ENCODE data around the gene LIN52. TPM values are rescaled to one million over a fixed set of nuclear protein-coding genes. Genes with fewer than 3 reads are reported as not detected.

The LIN52 gene
- total RNA-seq, 1 experiment from 2014 or later = 11.3 TPM

DNA sequence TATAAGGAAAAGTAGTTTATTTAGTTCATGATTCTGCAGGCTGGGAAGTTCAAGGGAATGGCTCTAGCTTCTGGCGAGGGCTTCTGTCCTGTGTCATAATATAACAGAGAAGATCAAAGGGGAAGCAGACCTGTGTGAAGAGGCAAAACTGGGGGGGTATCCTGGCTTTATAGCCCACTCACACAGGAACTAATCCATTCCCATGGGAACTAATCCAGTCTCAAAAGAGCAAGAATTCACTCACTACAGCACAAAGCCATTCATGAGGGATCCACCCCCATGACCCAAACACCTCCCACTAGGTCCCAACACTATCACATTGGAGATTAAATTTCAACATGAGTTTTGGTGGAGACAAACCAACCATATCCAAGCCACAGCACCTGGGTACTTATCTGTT is 7.4 kb upstream of the LIN52 start:
- Histone ChIP-seq H3K36me3 (ENCODE audit: control insufficient read depth, insufficient read depth, low read length) (no peaks in the 10 kb centered on the region; the same call in 1 of the 2 replicates), H3K9me3 (no peaks in the 10 kb centered on the region), H3K4me3 (ENCODE audit: low read depth, low read length) (no peak overlapping the region), H3K4me1 (peaks cover 10% of the 10 kb centered on the region), H3K27me3 (replicated peaks; ENCODE audit: control insufficient read depth, insufficient read depth, low read length) (no peaks in the 10 kb centered on the region)
- TF ChIP-seq, protein P1, sequence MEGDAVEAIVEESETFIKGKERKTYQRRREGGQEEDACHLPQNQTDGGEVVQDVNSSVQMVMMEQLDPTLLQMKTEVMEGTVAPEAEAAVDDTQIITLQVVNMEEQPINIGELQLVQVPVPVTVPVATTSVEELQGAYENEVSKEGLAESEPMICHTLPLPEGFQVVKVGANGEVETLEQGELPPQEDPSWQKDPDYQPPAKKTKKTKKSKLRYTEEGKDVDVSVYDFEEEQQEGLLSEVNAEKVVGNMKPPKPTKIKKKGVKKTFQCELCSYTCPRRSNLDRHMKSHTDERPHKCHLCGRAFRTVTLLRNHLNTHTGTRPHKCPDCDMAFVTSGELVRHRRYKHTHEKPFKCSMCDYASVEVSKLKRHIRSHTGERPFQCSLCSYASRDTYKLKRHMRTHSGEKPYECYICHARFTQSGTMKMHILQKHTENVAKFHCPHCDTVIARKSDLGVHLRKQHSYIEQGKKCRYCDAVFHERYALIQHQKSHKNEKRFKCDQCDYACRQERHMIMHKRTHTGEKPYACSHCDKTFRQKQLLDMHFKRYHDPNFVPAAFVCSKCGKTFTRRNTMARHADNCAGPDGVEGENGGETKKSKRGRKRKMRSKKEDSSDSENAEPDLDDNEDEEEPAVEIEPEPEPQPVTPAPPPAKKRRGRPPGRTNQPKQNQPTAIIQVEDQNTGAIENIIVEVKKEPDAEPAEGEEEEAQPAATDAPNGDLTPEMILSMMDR (IDR thresholded peaks at IDR 0.05; ENCODE audit: insufficient read depth in 1 of 2, low read depth in 1 of 2, low read length in 1 of 2, severe bottlenecking in 1 of 2, unreplicated experiment in 1 of 2) = no peak
- DNase-seq = no peak
- ChIA-PET POLR2A (no interaction called here), CTCF (no interaction called here)
- H3K27me3 Mint-ChIP-seq (ENCODE audit: insufficient read depth, unreplicated experiment) = no peaks in the 10 kb centered on the region
- H3K4me1 Mint-ChIP-seq (ENCODE audit: low read depth, unreplicated experiment) = peaks cover 13% of the 10 kb centered on the region
- BruUV-seq (replicated peaks) = no TSS peak
- no peaks in the 10 kb centered on the region for H3K9me3 Mint-ChIP-seq (ENCODE audit: unreplicated experiment)
- intact Hi-C loops (cut with micrococcal nuclease; ENCODE audit: unreplicated experiment) = no loop called here
- no peak overlapping the region for H3K27ac Mint-ChIP-seq (ENCODE audit: unreplicated experiment)
- H3K4me3 Mint-ChIP-seq (ENCODE audit: unreplicated experiment) = no peak overlapping the region
- H3K36me3 Mint-ChIP-seq (ENCODE audit: insufficient read depth, unreplicated experiment) = no peaks in the 10 kb centered on the region

DNA sequence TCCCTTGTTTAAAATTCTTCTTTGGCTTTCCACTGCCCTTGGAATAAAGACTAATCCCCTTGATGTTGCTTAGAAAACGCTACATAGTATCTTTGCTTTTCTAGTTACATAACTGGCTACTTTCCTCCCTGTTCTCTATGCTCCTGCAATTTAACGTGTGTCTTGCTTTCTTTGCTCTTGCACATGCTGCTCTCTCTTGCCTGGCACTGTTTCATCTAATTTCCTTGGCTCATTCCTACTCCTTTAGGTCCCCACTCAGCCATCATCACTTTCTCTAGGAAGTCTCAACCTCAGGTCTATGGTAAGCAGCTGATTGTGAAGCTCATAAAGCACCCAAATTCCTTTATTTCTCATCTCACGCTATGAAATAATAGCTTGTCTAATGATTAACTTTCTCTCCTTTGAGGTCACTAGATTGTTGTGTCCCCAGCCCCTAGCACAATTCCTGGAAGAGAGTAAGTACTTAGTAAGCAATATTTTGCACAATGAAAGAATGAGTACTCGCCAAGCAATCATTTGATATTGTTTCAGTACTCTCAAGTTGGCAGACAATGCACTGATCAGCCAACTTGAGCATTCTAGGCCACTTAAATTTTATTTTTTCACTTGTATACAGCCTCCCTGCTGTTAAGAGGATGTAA is 3.8 kb upstream of the LIN52 start:
- no peaks in the 10 kb centered on the region for H3K9me3 ChIP-seq
- no peak overlapping the region for H3K4me3 ChIP-seq (ENCODE audit: low read depth, low read length)
- H3K27me3 Mint-ChIP-seq (ENCODE audit: insufficient read depth, unreplicated experiment) = no peaks in the 10 kb centered on the region
- H3K27ac Mint-ChIP-seq (ENCODE audit: unreplicated experiment) = peak overlapping the region; percentile 18
- peaks cover 12% of the 10 kb centered on the region for H3K4me1 ChIP-seq
- ChIA-PET CTCF (interaction anchor here (0.7 kb wide), 1 partner anchor 189 kb away, joined by 4 read pairs; no protein-coding TSS in a partner anchor), POLR2A (no interaction called here)
- peaks cover 14% of the 10 kb centered on the region for H3K36me3 Mint-ChIP-seq (ENCODE audit: insufficient read depth, unreplicated experiment)
- no peaks in the 10 kb centered on the region for H3K27me3 ChIP-seq (replicated peaks; ENCODE audit: control insufficient read depth, insufficient read depth, low read length)
- no peaks in the 10 kb centered on the region for H3K9me3 Mint-ChIP-seq (ENCODE audit: unreplicated experiment)
- DNase-seq = peak in 1 of 2 experiments; percentile 7
- H3K4me3 Mint-ChIP-seq (ENCODE audit: unreplicated experiment) = no peak overlapping the region
- no TSS peak for BruUV-seq (replicated peaks)
- intact Hi-C loops (cut with micrococcal nuclease; ENCODE audit: unreplicated experiment) = no loop called here
- H3K4me1 Mint-ChIP-seq (ENCODE audit: low read depth, unreplicated experiment) = peaks cover 13% of the 10 kb centered on the region
- H3K36me3 ChIP-seq (ENCODE audit: control insufficient read depth, insufficient read depth, low read length) = no peaks in the 10 kb centered on the region; the same call in 1 of the 2 replicates
- TF ChIP-seq, protein P1 (IDR thresholded peaks at IDR 0.05; ENCODE audit: insufficient read depth in 1 of 2, low read depth in 1 of 2, low read length in 1 of 2, severe bottlenecking in 1 of 2, unreplicated experiment in 1 of 2) = no peak

DNA sequence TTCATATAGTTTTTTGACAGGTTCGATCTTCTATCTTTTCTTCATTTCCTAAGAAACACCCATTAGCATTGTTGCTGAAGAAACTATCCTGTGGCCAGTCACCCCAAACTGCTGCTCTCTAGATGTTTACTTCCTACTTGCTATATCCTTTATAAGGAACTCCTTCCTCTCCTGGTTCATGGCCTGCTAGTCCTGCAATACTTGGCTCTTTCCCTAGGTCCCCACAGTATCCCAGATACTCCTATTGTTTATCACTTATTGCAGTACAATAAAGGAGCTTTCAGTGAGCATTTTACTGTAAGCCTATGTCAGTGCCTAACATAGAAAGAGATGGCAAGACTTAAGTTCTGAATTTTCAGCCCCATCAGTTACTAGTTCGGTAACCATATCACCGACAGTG is 3.3 kb upstream of the LIN52 start:
- POLR2A ChIA-PET = no interaction called here
- Histone ChIP-seq H3K36me3 (ENCODE audit: control insufficient read depth, insufficient read depth, low read length) (no peaks in the 10 kb centered on the region; the same call in 1 of the 2 replicates), H3K27me3 (replicated peaks; ENCODE audit: control insufficient read depth, insufficient read depth, low read length) (no peaks in the 10 kb centered on the region), H3K4me1 (peaks cover 14% of the 10 kb centered on the region), H3K9me3 (no peaks in the 10 kb centered on the region), H3K4me3 (ENCODE audit: low read depth, low read length) (no peak overlapping the region)
- peaks cover 13% of the 10 kb centered on the region for H3K4me1 Mint-ChIP-seq (ENCODE audit: low read depth, unreplicated experiment)
- CTCF ChIA-PET = no interaction called here
- no peaks in the 10 kb centered on the region for H3K27me3 Mint-ChIP-seq (ENCODE audit: insufficient read depth, unreplicated experiment)
- H3K27ac Mint-ChIP-seq (ENCODE audit: unreplicated experiment) = no peak overlapping the region
- H3K36me3 Mint-ChIP-seq (ENCODE audit: insufficient read depth, unreplicated experiment) = peaks cover 14% of the 10 kb centered on the region
- H3K4me3 Mint-ChIP-seq (ENCODE audit: unreplicated experiment) = no peak overlapping the region
- TF ChIP-seq, protein P1 (IDR thresholded peaks at IDR 0.05; ENCODE audit: insufficient read depth in 1 of 2, low read depth in 1 of 2, low read length in 1 of 2, severe bottlenecking in 1 of 2, unreplicated experiment in 1 of 2) = no peak
- no peaks in the 10 kb centered on the region for H3K9me3 Mint-ChIP-seq (ENCODE audit: unreplicated experiment)
- intact Hi-C loops (cut with micrococcal nuclease; ENCODE audit: unreplicated experiment) = no loop called here
- no peak for DNase-seq
- no TSS peak for BruUV-seq (replicated peaks)
